A549 (cell line): ENCODE results near the gene SIX2.

Experiments
- HOXB5 ChIP-seq: fragments of 250-450 bp; sonication (Bioruptor Pico); IDR thresholded peaks from 2 replicates; pipeline ENCODE4 v1.5.0; 2020; ENCODE audit warnings: mild to moderate bottlenecking, moderate library complexity
- MYC ChIP-seq: IDR thresholded peaks from 2 replicates; pipeline ENCODE4 v1.6.1; 2012; ENCODE audit warnings: mild to moderate bottlenecking, inconsistent platforms, low read length, improper control_type of control experiment, borderline replicate concordance
- NR3C1 ChIP-seq: fragments of >200 bp; sonication (Bioruptor Twin); formaldehyde crosslinking; IDR thresholded peaks from 3 replicates; pipeline ENCODE4 v1.6.1; 2017
- RARB ChIP-seq: fragments of 250-450 bp; sonication (Bioruptor Pico); IDR thresholded peaks from 2 replicates; pipeline ENCODE4 v1.8.0; 2021; ENCODE audit warnings: mild to moderate bottlenecking, moderate library complexity
- TF ChIP-seq, protein P1 (sequence below): fragments of >200 bp; sonication (Bioruptor Twin); formaldehyde crosslinking; IDR thresholded peaks from 3 replicates; pipeline ENCODE4 v1.5.1; 2016
- TF ChIP-seq, protein P2 (sequence below): fragments of 200-600 bp; sonication (generic); IDR thresholded peaks from 2 replicates; pipeline ENCODE4 v1.6.1; 2016; ENCODE audit warnings: antibody characterized with exemption, mild to moderate bottlenecking, moderate library complexity
- TF ChIP-seq, protein P3 (sequence below): fragments of 150-350 bp; IDR thresholded peaks from 2 replicates; pipeline ENCODE4 v1.6.1; 2014; ENCODE audit warnings: low read depth, mild to moderate bottlenecking, low read length

- TF ChIP-seq, protein P1, sequence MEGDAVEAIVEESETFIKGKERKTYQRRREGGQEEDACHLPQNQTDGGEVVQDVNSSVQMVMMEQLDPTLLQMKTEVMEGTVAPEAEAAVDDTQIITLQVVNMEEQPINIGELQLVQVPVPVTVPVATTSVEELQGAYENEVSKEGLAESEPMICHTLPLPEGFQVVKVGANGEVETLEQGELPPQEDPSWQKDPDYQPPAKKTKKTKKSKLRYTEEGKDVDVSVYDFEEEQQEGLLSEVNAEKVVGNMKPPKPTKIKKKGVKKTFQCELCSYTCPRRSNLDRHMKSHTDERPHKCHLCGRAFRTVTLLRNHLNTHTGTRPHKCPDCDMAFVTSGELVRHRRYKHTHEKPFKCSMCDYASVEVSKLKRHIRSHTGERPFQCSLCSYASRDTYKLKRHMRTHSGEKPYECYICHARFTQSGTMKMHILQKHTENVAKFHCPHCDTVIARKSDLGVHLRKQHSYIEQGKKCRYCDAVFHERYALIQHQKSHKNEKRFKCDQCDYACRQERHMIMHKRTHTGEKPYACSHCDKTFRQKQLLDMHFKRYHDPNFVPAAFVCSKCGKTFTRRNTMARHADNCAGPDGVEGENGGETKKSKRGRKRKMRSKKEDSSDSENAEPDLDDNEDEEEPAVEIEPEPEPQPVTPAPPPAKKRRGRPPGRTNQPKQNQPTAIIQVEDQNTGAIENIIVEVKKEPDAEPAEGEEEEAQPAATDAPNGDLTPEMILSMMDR: no peak
- TF ChIP-seq HOXB5 (CRISPR knock-in tag) (no peak), RARB (CRISPR knock-in tag) (no peak), MYC (no peak), NR3C1 (no peak)
- TF ChIP-seq, protein P2, sequence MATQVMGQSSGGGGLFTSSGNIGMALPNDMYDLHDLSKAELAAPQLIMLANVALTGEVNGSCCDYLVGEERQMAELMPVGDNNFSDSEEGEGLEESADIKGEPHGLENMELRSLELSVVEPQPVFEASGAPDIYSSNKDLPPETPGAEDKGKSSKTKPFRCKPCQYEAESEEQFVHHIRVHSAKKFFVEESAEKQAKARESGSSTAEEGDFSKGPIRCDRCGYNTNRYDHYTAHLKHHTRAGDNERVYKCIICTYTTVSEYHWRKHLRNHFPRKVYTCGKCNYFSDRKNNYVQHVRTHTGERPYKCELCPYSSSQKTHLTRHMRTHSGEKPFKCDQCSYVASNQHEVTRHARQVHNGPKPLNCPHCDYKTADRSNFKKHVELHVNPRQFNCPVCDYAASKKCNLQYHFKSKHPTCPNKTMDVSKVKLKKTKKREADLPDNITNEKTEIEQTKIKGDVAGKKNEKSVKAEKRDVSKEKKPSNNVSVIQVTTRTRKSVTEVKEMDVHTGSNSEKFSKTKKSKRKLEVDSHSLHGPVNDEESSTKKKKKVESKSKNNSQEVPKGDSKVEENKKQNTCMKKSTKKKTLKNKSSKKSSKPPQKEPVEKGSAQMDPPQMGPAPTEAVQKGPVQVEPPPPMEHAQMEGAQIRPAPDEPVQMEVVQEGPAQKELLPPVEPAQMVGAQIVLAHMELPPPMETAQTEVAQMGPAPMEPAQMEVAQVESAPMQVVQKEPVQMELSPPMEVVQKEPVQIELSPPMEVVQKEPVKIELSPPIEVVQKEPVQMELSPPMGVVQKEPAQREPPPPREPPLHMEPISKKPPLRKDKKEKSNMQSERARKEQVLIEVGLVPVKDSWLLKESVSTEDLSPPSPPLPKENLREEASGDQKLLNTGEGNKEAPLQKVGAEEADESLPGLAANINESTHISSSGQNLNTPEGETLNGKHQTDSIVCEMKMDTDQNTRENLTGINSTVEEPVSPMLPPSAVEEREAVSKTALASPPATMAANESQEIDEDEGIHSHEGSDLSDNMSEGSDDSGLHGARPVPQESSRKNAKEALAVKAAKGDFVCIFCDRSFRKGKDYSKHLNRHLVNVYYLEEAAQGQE: no peak
- TF ChIP-seq, protein P3, sequence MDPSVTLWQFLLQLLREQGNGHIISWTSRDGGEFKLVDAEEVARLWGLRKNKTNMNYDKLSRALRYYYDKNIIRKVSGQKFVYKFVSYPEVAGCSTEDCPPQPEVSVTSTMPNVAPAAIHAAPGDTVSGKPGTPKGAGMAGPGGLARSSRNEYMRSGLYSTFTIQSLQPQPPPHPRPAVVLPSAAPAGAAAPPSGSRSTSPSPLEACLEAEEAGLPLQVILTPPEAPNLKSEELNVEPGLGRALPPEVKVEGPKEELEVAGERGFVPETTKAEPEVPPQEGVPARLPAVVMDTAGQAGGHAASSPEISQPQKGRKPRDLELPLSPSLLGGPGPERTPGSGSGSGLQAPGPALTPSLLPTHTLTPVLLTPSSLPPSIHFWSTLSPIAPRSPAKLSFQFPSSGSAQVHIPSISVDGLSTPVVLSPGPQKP: no peak
Observed at GRCh38 chr2:44972771-44973535, 36.3 kb downstream of the SIX2 start.
